Brain microvascular endothelial cell (primary cell): ENCODE results near the gene TOR1A.
"Not testable (repeated sequence)": the region's sequence is repeated elsewhere in the genome, so short reads cannot be mapped to it uniquely, and the experiment has no call there.

ENCODE experiments used
- DNase-seq: peaks from one replicate; pipeline ENCODE4 v3.0.0-alpha.2; 2020
- H3K27ac ChIP-seq: fragments of 250-450 bp; sonication (Bioruptor Pico); 2 replicates; pipeline ENCODE4 v1.5.1; 2020; ENCODE audit warnings: mild to moderate bottlenecking, moderate library complexity
- H3K27me3 ChIP-seq: fragments of 250-450 bp; sonication (Bioruptor Pico); replicated peaks from 2 replicates; pipeline ENCODE4 v1.5.1; 2020; ENCODE audit warnings: mild to moderate bottlenecking
- H3K36me3 ChIP-seq: fragments of 250-450 bp; sonication (Bioruptor Pico); replicated peaks from 2 replicates; pipeline ENCODE4 v1.5.1; 2020; ENCODE audit warnings: mild to moderate bottlenecking
- H3K4me3 ChIP-seq: 2 replicates; pipeline ENCODE4 v1.5.1; 2011; ENCODE audit warnings: low read depth, mild to moderate bottlenecking, control low read depth, low read length, moderate library complexity
- in situ Hi-C: cut with HindIII; loops from 2 replicates; pipeline ENCODE4 v1.10.0; 2017; ENCODE audit warnings: low sequenced_read_pairs, low pct_ligation_motif_present
- TF ChIP-seq, protein P1 (sequence below): IDR thresholded peaks from 2 replicates; pipeline ENCODE4 v1.5.1; 2011; ENCODE audit warnings: low read depth, mild to moderate bottlenecking, moderate library complexity, low read length, control low read depth, inconsistent platforms; ENCODE audit errors: missing control alignments

Gene TOR1A

DNA sequence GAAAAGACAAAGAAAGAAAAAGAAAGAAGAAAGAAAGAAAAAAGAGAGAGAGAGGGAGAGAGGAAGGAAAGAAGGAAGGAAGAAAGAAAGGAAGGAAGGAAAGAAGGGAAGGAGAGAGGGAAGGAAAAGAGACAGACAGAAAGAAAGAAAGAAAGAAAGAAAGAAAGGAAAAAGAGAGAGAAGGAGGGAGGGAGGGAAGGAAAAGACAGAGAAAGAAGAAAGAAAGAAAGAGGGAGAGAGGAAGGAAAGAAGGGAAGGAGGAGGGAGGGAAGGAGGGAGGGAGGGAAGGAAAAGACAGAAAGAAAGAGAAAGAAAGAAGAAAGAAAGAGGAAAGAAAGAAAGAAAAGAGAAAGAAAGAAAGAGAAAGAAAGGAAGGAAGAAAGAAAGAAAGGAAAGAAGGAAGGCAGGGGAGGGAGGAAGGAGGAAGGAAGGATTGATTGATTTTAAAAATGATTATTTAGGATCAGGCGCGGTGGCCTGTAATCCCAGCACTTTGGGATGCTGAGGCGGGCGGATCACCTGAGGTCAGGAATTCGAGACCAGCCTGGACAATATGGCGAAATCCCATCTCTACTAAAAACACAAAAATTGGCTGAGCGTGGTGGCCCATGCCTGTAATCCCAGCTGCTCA lies 44.3 kb downstream of the TOR1A start:
- TF ChIP-seq, protein P1, sequence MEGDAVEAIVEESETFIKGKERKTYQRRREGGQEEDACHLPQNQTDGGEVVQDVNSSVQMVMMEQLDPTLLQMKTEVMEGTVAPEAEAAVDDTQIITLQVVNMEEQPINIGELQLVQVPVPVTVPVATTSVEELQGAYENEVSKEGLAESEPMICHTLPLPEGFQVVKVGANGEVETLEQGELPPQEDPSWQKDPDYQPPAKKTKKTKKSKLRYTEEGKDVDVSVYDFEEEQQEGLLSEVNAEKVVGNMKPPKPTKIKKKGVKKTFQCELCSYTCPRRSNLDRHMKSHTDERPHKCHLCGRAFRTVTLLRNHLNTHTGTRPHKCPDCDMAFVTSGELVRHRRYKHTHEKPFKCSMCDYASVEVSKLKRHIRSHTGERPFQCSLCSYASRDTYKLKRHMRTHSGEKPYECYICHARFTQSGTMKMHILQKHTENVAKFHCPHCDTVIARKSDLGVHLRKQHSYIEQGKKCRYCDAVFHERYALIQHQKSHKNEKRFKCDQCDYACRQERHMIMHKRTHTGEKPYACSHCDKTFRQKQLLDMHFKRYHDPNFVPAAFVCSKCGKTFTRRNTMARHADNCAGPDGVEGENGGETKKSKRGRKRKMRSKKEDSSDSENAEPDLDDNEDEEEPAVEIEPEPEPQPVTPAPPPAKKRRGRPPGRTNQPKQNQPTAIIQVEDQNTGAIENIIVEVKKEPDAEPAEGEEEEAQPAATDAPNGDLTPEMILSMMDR, result no peak
- DNase-seq, result no peak
- in situ Hi-C loops, result no loop called here
- Histone ChIP-seq H3K36me3 (no peaks in the 10 kb centered on the region), H3K27me3 (no peaks in the 10 kb centered on the region), H3K4me3 (no peak overlapping the region), H3K27ac (no peak overlapping the region)

DNA sequence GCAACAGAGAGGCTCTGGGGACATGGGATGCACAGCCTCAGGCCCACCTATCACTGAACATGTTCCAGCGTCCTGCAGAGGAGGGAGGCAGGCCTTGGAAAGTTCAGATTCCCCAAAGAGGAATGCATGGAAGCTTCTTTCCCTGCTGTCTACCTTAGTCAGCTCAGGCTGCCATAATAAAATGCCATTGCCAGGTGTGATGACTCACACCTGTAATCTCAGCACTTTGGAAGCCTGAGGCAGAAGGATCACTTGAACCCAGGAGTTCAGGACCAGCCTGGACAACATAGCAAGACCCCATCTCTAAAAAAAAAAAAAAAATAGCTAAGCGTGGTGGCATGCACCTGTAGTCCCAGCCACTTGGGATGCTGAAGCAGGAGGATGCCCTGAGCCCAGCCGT lies 45.5 kb downstream of the TOR1A start:
- no peak for DNase-seq
- no peaks in the 10 kb centered on the region for H3K27me3 ChIP-seq
- H3K27ac ChIP-seq, result no peak overlapping the region
- TF ChIP-seq, protein P1, result no peak
- no peaks in the 10 kb centered on the region for H3K36me3 ChIP-seq
- in situ Hi-C loops, result no loop called here
- no peak overlapping the region for H3K4me3 ChIP-seq

DNA sequence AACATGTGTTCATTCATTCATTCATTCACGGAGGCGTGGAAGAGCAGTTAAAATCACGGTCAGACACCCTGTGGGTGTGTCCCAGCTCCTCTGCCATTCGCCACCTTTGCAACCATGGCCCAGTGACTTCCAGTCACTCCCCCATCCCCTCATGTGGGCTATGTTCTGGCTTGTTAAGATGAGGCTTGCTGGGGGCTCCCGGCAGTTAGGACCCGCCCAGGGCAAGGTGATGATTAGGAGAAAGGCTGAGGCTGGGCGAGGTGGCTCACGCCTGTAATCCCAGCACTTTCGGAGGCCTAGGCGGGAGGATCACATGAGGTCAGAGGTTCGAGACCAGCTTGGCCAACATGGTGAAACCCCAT lies 46.2 kb downstream of the TOR1A start:
- H3K4me3 ChIP-seq, result no peak overlapping the region
- no peak for DNase-seq
- H3K27me3 ChIP-seq, result no peaks in the 10 kb centered on the region
- H3K27ac ChIP-seq, result peak overlapping the region; percentile 96
- in situ Hi-C loops, result no loop called here
- H3K36me3 ChIP-seq, result no peaks in the 10 kb centered on the region
- TF ChIP-seq, protein P1, result no peak

DNA sequence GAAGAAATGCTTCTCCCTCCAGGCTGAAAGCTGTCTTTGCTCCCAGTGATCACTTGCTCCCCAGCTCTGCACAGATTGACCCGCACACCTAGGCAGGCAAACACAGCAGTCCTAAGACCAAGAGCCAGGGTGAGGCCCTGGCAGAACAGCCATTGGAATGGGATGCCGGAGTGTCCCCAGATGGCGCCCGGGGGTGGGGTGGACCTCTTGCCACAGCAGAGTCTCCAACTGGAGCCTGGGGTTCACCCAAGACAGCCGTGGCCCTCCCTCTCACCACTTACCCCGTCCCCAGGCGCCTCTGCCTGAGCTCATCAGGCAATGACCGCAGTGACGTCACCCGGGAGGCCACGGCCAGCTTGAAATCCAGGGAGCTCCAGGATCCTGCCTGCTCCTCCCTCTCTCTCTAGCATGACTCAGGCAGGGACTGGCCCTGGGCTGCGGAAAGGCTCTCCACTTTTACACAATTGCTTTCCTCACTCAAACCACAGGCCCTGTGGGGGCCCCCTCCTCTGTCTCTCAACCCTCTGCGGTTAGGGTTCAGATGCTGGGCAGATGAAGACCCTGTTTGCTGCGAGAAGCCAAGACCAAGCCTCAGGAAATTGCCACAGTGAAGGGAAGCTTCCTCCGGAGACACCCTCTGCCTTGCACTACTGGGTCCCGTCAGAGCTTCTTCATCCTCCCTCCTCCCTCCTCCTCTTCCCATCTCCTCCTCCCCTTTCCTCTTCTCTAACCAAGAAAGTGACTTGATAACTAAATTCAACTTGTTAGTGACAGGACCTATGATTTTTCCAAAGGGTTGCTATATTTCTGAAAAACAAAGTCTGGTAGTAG lies 46.8 kb downstream of the TOR1A start:
- no peaks in the 10 kb centered on the region for H3K36me3 ChIP-seq
- peak; percentile 100 for DNase-seq

DNA sequence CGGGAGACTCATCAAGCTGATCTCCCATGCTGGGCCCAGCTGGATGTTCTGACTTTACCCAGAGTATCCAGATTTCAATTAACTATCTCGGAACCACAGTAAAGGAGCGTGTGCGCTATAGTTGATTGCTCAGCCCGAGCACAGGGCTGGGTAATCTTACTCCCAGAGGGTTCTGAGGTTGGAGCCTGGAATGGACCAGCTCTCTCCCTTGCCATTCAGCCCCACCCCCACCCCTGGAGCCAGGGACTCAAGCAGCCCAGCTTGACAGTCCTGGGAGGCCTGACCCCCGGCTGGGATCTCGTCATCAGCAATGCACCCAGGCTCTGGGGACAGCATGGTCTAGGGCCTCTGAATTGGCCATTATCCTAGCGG lies 47.4 kb downstream of the TOR1A start:
- Histone ChIP-seq H3K27ac (peak overlapping the region; percentile 96), H3K36me3 (no peaks in the 10 kb centered on the region), H3K4me3 (peak overlapping the region; percentile 3), H3K27me3 (no peaks in the 10 kb centered on the region)
- TF ChIP-seq, protein P1, result no peak
- DNase-seq, result peak; percentile 44
- in situ Hi-C loops, result no loop called here

More for the DNA sequence above, 46.8 kb downstream of the TOR1A start:
- Histone ChIP-seq H3K27ac (peak overlapping the region; percentile 96), H3K4me3 (peak overlapping the region; percentile 3), H3K27me3 (no peaks in the 10 kb centered on the region)
- in situ Hi-C loops, result no loop called here
- TF ChIP-seq, protein P1, result no peak

DNA sequence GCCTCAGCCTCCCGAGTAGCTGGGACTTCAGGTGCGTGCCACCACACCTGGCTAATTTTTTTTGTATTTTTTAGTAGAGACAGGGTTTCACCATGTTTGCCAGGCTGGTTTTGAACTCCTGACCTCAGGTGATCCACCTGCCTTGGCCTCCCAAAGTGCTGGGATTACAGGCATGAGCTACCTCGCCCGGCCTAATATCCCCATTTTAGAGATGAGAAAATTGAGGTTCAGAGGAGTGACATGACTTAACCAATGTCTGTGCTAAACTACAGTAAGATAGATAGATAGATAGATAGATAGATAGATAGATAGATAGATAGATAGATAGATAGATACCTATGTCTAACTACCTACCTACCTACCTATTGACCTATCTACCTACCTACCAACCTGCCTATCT lies 47.8 kb downstream of the TOR1A start:
- H3K4me3 ChIP-seq, H3K27me3 ChIP-seq, in situ Hi-C loops, DNase-seq, H3K36me3 ChIP-seq: not testable (repeated sequence)
- peak overlapping the region; percentile 96 for H3K27ac ChIP-seq
